Measurements from ENCODE around the gene STAT4. TPM values are rescaled to one million over a fixed set of nuclear protein-coding genes. Genes with fewer than 3 reads are reported as not detected.

Gene STAT4
- total RNA-seq, 1 donor from 2014 or later: 3.9 TPM

GRCh38 chr2:191045141-191045540 is 105.7 kb downstream of the STAT4 start:
- DNase-seq (ENCODE audit: low spot score): no peak

GRCh38 chr2:191043438-191043837 is 107.4 kb downstream of the STAT4 start:
- no peak for DNase-seq (ENCODE audit: low spot score)

GRCh38 chr2:191041418-191042161 is 109.2 kb downstream of the STAT4 start:
- DNase-seq (ENCODE audit: low spot score): peak; percentile 59

- no peak for DNase-seq (ENCODE audit: low spot score)
Observed at GRCh38 chr2:191039616-191040015, 111.2 kb downstream of the STAT4 start.

GRCh38 chr2:191038741-191039140 is 112.1 kb downstream of the STAT4 start:
- DNase-seq (ENCODE audit: low spot score): no peak

- peak; percentile 12 for DNase-seq (ENCODE audit: low spot score)
Observed at GRCh38 chr2:191038241-191038725, 112.5 kb downstream of the STAT4 start.

- DNase-seq (ENCODE audit: low spot score): no peak
Observed at GRCh38 chr2:191037351-191037750, 113.4 kb downstream of the STAT4 start.

- DNase-seq (ENCODE audit: low spot score): no peak
Observed at GRCh38 chr2:191036363-191036762, 114.4 kb downstream of the STAT4 start.

- peak; percentile 12 for DNase-seq (ENCODE audit: low spot score)
Observed at GRCh38 chr2:191032588-191033429, 118.0 kb downstream of the STAT4 start.

- no peak for DNase-seq (ENCODE audit: low spot score)
Observed at GRCh38 chr2:191031256-191031655, 119.5 kb downstream of the STAT4 start.

GRCh38 chr2:191030521-191031154 is 120.2 kb downstream of the STAT4 start:
- DNase-seq (ENCODE audit: low spot score): peak; percentile 41

GRCh38 chr2:191029280-191029950 is 121.4 kb downstream of the STAT4 start:
- no peak for DNase-seq (ENCODE audit: low spot score)

- no peak for DNase-seq (ENCODE audit: low spot score)
Observed at GRCh38 chr2:191026377-191026776, 124.4 kb downstream of the STAT4 start.

- no peak for DNase-seq (ENCODE audit: low spot score)
Observed at GRCh38 chr2:191025135-191025534, 125.7 kb downstream of the STAT4 start.

GRCh38 chr2:191023235-191023679 is 127.5 kb downstream of the STAT4 start:
- DNase-seq (ENCODE audit: low spot score): no peak

- DNase-seq (ENCODE audit: low spot score): peak; percentile 33
Observed at GRCh38 chr2:191020742-191021381, 129.9 kb downstream of the STAT4 start.

- peak; percentile 98 for DNase-seq (ENCODE audit: low spot score)
Observed at GRCh38 chr2:191020221-191020741, 130.5 kb downstream of the STAT4 start.

GRCh38 chr2:191019376-191019775 is 131.4 kb downstream of the STAT4 start:
- DNase-seq (ENCODE audit: low spot score): no peak

GRCh38 chr2:191018643-191019119 is 132.1 kb downstream of the STAT4 start:
- DNase-seq (ENCODE audit: low spot score): no peak

GRCh38 chr2:191018048-191018447 is 132.7 kb downstream of the STAT4 start:
- no peak for DNase-seq (ENCODE audit: low spot score)

GRCh38 chr2:191015831-191016230 is 135.0 kb downstream of the STAT4 start:
- no peak for DNase-seq (ENCODE audit: low spot score)
